GM19238 (cell line): ENCODE data around the gene SMU1.

Experiments used
- DNase-seq: peaks from one replicate; pipeline ENCODE4 v3.0.0; 2011; ENCODE audit warnings: low spot score; ENCODE audit not compliant: insufficient read length

Gene SMU1

DNA sequence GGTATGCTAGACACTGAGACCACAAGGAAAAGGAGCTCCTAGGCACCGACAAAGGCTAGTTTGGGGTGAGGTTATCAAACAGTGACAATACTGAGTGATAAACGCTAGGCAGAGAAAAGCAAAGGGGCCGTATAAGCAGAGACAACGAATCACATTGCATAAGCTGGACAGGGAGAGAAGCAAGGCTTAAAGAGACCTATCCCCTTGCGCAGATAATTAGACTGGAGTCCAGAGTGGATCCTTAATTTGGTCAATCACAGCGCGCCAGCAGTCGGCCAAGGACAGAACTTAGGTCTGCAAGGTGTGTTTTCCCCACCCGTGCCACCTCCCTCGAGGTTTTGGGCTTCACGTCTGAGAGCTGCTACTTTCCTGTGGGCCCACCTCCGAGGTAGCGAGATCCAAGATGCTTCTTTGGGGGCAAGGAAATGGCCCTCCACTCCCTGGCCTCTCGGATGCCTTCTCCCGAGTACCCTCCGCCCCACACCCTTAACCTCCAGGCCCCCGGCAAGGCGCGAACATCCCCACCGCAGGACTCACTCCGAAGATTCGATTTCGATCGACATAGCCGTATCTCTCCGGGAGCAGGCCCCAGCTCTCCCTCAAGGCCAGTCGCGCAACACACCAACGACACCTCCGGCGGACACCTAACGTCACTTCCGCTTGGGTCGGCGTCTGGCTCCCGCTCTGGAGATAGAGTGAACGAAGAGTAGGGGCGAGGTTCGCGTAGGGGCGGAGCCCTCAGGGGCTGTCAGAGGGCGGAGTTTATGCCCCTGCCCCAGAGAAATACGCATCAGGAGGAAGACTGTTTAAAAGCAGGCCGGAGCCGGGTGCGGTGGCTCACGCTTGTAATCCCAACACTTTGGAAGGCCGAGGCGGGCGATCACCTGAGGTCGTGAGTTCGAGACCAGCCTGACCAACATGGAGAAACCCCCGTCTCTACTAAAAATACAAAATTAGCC lies at the start of gene SMU1:
SMU1 (minus strand) TSS at position 629 of the 959 bp plus-strand sequence; CDS start at position 563, 66 bp downstream.
- DNase-seq = peak; percentile 88

DNA sequence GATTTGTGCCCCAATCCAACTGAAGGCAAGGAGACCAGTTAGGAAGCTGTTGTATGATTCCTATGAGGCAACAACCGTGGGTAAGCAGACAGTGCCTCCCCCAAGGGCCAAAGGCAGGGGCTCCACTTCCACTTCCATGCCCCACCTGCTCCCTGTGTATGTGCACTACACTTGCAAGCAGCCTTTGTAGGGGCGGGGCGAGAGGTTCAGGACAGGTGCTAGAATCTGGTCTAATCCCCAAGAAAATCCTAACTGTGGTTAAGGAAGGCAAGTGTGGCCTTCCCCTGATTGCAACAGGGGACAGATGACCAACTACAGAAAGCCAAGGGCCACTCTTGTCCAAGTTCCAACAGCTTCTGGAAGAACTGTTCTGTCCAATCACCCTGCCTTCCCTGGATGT lies 49.0 kb upstream of the SMU1 start:
- no peak for DNase-seq

- DNase-seq = peak; percentile 50
These were observed 48.4 kb upstream of the SMU1 start for GRCh38 chr9:33124751-33125381.

DNA sequence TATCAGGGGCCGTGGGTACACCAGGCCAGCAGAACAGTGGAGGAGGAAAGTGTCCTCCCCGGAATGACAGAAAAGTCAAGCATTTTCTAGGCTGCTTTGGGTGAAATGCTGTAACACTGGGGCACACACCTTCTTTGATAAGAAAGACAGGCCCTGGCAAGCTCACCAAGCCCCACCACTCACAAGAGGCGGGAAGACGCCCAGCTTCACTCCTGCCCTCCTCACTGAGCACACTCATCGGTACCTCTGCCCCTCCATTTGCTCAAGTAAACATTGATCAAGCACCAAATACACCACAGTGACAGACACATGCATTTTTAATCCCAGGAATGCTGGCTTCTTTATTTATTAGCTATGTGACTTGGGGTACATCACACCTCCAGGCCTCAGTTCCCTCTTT lies 47.6 kb upstream of the SMU1 start:
- DNase-seq = no peak

DNA sequence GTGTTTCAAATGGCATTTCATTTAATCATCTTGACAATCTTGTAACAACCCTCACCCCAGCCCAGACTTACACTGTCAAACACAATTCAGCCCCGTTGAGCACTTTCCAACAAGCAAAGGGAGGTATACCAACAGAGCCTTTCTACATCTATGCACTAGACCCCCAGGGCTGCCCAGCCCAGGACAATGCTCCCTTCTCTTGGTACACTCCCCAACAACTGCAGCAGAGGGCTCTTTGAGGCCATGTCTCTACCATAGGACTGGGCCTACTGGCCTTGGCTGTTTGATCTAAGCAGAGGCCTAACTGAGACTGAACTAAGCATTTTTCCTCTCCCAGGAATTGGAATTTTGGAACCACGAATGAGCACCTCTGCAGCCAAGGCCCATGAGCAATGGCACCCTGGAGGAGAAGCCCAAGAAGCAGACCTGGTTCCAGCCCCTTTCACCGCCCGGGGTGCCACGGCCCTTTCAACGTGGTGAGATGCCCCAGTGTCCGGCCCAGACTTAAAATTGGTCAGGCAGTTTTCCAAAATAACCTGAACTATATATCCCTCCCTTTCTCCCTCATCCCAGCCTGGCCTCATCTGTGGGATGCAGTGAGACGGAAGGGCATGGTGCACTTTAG lies 47.0 kb upstream of the SMU1 start:
- DNase-seq = no peak

DNA sequence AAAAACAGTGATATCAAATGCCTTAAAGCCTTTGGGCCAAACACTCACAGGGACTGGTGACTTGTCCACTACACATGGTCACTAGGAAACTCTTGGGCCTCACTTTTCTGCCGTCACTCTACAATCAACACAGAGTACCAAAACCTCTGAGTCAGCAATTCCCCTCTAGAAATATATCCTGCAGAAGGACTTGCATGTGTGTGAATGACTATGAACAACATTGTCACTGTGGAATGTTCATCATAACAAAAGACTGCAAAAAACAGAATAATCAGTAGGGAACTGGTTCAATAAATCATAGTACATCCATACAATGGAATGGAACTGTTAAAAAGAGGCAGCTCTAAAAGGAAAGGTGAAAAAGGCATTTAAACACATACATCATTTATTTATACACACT lies 44.1 kb upstream of the SMU1 start:
- no peak for DNase-seq

- no peak for DNase-seq
These were observed 41.3 kb upstream of the SMU1 start for GRCh38 chr9:33117796-33118195.

DNA sequence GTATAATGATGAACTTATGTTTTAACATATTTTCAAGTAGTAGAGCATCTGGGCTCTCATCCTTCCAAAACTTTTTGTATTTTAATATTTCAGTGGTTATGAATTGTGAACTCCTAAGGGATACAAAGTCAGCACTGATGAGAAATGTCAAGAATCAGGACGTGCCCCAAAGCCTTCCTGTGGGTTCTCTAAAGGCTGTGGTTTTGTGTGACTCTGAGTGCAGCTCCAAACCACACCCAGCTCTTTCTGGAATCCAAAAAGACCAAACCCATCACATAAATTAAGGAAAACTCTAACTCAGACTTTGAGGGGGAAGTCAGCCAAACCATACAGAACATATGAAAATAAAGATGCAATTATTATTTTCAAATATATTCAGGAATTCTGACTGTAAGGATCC lies 40.8 kb upstream of the SMU1 start:
- no peak for DNase-seq

- DNase-seq = no peak
These were observed 40.4 kb upstream of the SMU1 start for GRCh38 chr9:33116860-33117259.

DNA sequence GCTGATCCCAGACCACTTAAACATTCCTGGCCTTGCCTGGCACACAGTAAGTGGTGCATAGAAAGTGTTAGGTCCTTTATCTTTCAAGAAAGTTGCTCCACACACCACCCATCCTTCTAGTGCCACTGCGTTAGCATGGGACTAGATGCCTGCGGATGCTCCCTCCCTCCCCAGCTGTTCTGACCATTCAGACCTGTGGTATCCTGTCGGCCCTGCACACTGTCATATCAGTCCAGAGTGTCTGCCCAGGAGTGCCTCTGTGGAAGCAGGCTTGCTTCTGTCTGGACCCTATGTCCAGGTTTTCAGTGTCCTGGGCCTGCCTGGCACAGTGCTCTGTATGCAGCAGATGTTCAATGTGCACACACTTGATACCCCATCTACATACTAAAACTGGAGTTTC lies 38.3 kb upstream of the SMU1 start:
- no peak for DNase-seq

DNA sequence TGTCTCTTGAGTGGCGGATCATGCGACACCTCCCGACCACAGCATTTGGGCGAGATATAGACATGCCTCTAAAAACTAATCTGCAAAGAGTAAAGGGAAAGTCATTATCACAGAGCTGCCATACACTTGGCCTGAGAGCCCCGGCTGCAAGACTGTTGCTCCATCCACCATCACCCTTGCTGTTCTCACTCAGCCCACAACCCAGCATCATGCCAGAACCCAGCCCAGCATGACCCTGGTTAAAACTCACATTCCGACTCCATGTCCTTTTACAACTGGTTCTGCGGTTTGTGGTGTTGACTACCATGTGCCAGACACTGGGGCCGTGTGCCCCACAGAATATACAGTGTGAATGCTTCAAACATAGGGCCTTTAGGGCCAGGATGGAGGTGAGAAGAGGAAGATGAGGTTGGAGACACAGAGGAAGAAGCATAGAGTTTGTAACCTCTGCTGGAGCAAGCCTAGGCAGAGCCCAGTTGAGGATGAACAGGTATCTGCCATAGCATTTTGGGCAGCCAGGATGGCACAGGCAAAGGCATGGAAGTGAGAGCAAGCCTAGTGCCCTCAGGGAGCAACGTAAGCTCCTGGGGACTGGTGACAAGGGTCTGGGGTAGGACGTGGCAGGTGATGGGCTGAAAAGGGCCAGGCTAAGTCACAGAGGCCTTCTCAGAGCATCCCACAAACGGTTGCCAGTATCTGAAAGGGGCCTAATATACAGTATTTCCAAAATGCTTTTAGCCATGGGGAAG lies 37.5 kb upstream of the SMU1 start:
- no peak for DNase-seq

DNA sequence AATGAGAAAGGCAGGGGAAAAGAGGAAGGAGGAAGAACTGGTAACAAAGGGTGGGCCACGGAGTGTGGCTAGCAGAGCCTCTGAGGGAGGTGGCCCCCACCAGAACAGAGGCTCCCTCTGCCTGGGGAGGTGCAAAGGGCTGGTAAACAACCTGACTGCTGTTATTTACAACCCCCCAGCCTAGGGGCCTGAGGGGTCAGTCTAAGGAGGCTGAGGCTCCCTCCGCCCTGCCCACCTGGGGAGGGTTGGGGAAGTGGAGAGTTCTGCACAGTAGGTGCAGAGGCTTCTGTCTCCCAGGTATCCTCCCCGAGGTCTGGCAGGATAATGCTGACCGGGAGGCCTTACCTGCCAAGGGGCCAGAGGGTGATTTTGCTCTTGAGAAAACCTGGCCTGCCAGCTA lies 35.6 kb upstream of the SMU1 start:
- DNase-seq = no peak

- DNase-seq = no peak
These were observed 35.2 kb upstream of the SMU1 start for GRCh38 chr9:33111631-33112030.

DNA sequence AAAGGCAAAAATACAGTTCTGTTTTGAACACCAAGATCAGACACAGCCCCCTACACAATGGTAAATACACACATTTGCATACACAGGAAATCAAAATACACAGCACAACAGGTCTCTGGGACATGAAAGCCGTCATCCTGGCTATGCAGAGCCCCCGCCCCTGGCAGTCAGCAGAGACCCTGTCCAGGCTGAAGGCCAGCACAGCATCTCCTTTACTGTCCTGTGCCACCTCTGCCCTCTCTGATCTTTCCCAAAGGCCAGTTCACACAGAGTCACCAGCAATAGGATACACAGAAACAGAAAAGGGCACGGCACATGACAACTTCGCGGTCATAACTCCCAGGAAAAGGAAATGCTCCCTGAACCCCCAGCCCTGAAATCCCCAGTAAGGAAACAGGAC lies 34.2 kb upstream of the SMU1 start:
- DNase-seq = no peak

GRCh38 chr9:33109850-33110595 lies 33.5 kb upstream of the SMU1 start:
- DNase-seq = no peak

DNA sequence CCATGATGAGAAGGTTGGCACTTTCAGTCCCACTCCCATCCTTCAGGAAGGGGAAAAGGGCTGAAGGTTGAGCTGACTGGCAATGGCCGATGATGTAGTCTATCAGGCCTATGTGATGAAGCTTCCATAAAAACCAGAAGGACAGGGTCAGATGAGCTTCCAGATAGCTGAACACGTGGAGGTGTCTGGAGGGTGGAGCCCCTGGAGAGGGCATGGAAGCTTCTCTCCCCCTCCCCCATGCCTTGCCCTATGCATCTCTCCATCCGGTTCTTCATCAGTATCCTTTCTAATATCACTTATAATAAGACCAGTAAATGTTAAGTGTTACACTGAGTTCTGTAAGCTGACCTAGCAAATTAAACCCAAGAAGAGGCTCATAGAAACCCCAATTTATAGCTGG lies 32.6 kb upstream of the SMU1 start:
- no peak for DNase-seq

GRCh38 chr9:33108472-33108871 lies 32.0 kb upstream of the SMU1 start:
- no peak for DNase-seq

DNA sequence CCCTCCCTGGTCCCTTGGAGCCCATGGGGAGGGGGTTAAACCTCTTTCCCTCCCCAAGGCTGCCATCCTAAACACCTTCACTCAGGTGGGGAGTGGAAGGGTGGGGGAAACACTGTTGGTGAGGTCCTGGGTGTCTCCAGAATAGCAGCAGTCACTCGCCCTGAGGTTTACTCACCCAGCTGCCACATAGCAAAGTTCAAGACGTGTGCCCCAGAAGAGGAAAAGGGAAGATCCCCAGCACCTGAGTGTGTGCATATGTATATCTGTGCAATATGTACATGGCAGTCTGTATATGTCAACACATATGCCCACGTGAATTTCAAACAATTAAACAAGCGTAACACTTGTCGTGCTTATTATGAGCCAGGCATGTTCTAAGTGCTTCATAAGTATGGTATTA lies 31.3 kb upstream of the SMU1 start:
- no peak for DNase-seq

GRCh38 chr9:33106827-33107621 lies 30.6 kb upstream of the SMU1 start:
- no peak for DNase-seq

DNA sequence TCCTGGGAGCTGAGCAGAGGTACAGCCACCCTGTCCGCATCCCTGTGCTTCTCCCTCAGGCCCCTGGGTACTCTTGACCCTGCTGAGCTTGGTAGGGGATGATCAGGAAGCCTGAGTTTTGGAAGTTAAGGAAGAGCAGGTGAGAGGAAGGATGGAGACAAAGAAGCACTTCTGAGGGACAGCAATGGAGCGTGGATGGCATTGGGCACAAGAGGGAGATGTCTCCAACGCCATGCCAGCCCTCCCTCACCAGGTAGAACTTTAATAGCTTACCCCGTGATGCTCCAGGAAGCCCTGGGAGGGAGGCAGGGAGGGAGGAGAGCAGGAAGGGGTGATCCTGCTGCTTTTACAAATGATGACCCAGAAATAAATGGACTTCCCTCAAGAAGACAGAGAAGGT lies 29.9 kb upstream of the SMU1 start:
- DNase-seq = no peak
